ENCODE data around the gene THSD7B.

GRCh38 chr2:137193401-137193800, 428.1 kb downstream of the THSD7B start:
- no peak for TF ChIP-seq SNAI2 (CRISPR knock-in tag; IDR thresholded peaks at IDR 0.05)
- no peak for TF ChIP-seq RARB (CRISPR knock-in tag; IDR thresholded peaks at IDR 0.05)
- TF ChIP-seq ZFP30 (CRISPR knock-in tag; IDR thresholded peaks at IDR 0.05): no peak
- no peak for TF ChIP-seq TCF4 (CRISPR knock-in tag; IDR thresholded peaks at IDR 0.05; ENCODE audit: borderline replicate concordance)
- no peak for TF ChIP-seq TOX (CRISPR knock-in tag; IDR thresholded peaks at IDR 0.05; ENCODE audit: borderline replicate concordance)
- TF ChIP-seq CSRNP3 (CRISPR knock-in tag; IDR thresholded peaks at IDR 0.05): no peak
- no peak for TF ChIP-seq PATZ1 (CRISPR knock-in tag; IDR thresholded peaks at IDR 0.05; ENCODE audit: borderline replicate concordance)
- TF ChIP-seq POU6F1 (CRISPR knock-in tag; IDR thresholded peaks at IDR 0.05; ENCODE audit: borderline replicate concordance, low read depth): no peak
- no peak for TF ChIP-seq ARNTL (CRISPR knock-in tag; IDR thresholded peaks at IDR 0.05; ENCODE audit: borderline replicate concordance, low read depth)
- no peak for TF ChIP-seq ZNF70 (CRISPR knock-in tag; IDR thresholded peaks at IDR 0.05)

Measured in SK-N-SH treated with all-trans-retinoic acid at 6 μM for 48 hours (cell line).